Activated CD4-positive, CD25-positive, alpha-beta regulatory T cell treated with anti-CD3 and anti-CD28 coated beads, Interleukin-2, amount 50 U/mL, for 72 hours (primary cell): ENCODE results near the gene ANKRD40CL.
"Not testable (repeated sequence)": the region's sequence is repeated elsewhere in the genome, so short reads cannot be mapped to it uniquely, and the experiment has no call there.

Source experiments
- DNase-seq: peaks from one replicate; pipeline ENCODE4 v3.0.0; 2021

ANKRD40CL gene, protein sequence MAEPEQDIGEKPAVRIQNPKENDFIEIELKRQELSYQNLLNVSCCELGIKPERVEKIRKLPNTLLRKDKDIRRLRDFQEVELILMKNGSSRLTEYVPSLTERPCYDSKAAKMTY

DNA sequence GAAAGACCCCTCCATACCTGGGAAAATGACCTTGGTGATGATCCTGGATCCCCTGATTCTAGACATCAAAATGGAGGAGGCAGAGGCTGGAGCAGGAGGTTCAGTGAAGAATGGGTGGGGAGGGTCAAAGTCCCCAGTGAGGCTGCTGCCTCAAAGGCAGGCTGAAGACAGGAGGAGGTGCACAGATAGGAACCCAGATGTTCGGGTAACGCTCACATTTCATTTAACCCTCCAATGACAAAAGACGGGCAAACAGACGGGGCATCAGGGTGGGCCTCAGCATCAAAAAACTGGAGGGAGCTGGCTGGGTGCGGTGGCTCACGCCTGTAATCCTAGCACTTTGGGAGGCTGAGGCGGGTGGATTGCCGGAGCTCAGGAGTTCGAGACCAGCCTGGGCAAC lies at the start of gene ANKRD40CL:
ANKRD40CL (minus strand) TSS at position 73 of the 400 bp plus-strand sequence. CDS start 605 bp downstream, outside the sequence.
- no peak for DNase-seq

DNA sequence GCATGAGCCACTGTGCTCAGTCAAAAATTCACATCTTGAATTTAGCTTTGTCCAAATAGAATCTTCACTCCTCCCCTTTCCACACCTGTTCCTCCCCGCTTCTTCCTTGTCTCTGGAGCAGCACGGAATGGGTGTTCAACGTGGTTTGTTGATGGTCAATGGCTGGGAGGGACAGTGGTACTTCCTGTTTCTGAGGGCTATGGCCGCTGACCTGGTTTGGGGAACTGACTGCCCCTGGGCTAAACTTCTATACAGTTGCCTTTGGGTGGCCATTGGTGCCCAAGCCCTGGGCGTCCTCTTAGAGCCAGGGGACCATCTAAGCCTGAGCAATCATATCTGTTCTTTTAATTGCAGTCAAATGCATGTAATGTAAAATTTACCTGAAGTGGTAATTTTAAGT lies 49.0 kb upstream of the ANKRD40CL start:
- DNase-seq = no peak

DNA sequence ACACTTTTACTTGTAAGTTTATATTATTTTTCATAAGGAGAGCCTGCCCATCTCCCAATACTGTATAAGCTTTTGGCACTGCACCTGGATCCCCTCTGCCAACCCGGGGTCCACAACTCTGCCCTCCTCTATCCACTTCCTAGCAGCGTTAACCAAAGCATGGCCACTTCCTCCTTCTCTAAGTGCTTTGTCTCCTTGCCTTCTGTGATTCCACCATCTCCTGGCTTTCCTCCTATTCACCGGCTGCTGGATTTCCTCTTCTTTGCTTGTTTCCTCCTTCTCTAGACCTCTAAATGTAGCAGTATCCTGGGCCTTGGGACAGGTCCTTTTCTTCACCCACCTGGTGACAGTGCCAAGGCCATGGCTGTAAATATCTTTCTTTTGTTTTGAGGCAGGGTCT lies 48.1 kb upstream of the ANKRD40CL start:
- DNase-seq = no peak

DNA sequence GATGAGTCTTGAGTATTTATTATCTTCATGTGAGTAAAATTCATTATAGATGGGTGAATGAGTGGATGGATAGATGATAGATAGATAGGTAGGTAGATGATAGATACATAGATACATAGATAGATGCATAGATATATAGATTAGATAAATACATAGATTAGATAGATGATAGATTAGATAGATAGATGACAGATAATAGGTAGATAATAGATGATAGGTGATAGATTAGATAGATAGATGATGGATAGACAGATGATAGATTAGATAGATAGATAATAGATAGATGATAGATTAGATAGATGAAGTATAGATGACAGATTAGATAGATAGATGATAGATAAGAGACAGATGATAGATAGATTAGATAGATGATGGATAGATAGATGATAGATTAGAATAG lies 46.3 kb upstream of the ANKRD40CL start:
- no peak for DNase-seq

DNA sequence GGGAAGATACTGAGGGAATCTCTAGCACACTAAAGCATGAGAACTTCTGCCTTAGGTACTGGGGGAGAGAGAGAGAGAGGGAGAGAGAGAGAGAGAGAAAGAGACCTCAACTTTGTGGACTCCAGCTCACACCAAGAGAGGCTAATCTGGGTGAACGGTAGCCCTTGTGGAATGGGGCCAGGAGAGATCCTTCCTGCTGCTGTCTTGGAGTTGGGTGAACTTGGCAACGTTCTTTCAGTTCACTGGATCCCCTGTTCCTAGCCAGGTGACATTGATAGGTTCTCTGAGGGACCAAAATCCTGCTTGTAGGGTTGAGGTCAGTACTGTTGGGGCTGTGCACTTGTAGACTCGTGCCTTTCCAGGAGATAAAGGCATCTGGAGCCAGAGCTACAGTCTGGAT lies 41.6 kb upstream of the ANKRD40CL start:
- DNase-seq = no peak

DNA sequence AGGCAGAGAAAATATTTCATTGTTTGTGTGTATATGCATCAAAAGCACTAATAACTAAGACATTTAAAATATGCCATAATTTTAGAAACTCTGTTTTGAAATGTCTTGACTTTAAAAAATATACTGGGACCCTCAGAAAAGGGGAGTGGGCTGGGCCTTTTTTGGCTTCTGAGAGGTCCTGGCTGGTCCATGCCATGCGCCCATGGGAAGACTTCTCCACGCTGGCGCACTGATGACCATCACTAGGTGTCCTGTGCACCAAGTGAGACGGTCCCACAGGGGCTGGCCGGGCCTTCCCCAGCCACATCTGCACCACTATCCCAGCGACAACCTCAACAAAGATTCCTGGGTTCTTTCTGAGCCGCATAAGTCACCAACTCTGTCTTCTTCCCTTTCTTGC lies 41.1 kb upstream of the ANKRD40CL start:
- no peak for DNase-seq

DNA sequence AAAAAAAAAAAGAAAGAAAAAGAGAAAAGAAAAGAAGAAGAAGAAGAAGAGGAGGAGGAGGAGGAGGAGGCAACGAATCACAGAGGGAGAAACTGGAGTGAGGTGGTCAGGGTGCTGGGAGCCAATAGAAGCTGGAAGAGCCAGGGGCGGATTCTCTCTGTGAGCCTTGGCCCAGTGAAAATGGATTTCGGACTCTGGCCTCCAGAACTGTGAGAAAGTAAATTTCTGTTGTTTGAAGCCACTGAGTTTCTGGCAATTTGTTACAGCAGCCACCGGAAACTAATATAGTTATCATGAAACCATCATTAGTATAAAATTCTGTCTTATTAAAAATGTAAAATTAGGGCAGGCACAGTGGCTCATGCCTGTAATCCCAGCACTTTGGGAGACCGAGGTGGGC lies 40.4 kb upstream of the ANKRD40CL start:
- no peak for DNase-seq

DNA sequence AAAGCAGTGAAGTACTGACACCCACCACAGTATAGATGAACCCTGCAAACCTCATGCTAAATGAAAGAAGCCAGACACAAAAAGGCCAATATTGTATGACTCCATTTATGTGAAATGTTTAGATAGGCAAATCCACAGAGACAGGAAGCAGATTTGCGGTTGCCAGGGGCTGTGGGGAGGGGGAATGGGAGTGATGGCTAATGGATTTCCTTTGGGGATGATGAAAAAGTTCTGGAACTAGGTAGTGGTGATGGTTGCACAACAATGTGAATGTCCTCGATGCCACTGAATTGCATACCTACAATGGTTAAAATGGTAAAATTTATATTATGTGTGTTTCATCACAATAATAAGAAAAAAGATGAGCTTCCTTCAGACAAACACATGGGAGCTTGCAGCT lies 39.7 kb upstream of the ANKRD40CL start:
- DNase-seq = no peak

DNA sequence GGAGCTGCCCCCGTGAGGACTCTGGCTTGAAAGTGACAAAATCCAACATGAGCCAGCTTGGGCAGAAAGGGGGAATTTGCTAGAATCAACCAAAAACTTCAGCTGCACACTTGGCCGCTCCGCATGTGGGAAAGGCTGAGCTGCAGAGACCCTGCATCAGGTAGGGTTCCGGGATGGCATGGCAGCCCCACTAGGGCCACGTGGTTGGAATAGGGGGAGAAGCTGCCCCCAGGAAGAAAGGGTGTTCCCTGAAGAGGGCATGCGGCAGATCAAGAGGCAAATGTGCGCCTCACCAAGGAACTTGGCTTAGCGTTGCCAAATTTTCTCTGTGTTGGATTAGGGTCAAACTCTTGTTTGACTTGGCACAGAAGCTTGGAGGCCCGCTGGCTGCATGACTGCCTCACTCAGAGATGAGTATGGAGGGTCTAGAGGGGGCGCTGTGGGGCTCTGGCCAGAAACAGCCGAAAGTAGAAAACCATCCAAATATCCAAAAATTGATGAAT lies 38.9 kb upstream of the ANKRD40CL start:
- no peak for DNase-seq

DNA sequence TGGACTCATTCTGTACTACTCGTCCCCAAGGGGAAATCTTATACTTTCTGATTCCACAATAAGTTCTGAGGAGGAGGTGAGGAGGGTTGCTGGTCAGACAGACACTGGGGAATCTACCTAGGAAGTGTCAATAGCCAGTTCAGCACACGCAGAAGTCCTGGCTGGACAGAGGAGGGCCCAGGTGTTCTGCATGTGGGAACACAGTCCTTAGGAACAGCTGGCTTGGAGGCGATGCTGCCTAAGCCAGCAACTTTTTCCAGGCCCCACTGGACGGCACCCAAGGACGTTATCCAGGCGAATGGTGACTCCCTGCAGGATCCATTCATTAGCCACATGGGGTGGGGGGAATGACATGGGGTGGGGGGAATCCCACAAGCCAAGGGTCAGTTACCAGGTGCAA lies 38.2 kb upstream of the ANKRD40CL start:
- DNase-seq = no peak

DNA sequence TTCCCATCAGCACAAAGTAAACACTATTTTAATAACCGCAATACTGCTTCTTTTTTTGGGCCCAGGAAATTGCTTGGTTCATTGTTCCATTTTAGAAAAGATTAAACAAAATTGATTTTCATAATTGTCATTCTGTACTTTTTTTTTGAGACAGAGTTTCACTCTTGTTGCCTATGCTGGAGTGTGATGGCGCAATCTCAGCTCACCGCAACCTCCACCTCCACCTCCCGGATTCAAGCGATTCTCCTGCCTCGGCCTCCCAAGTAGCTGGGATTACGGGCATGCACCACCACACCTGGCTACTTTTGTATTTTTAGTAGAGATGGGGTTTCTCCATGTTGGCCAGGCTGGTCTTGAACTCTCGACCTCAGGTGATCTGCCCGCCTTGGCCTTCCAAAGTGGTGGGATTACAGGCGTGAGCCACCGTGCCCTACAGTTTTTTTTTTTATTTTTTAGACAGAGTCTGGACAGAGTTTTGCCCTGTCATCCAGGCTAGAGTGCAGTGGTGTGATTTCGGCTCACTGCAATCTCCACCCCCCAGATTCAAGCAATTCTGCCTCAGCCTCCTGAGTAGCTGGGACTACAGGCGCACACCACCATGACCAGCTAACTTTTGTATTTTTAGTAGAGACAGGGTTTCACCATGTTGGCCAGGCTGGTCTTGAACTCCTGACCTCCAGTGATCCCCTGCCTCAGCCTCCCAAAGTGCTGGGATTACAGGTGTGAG lies 37.6 kb upstream of the ANKRD40CL start:
- DNase-seq = not testable (repeated sequence)

DNA sequence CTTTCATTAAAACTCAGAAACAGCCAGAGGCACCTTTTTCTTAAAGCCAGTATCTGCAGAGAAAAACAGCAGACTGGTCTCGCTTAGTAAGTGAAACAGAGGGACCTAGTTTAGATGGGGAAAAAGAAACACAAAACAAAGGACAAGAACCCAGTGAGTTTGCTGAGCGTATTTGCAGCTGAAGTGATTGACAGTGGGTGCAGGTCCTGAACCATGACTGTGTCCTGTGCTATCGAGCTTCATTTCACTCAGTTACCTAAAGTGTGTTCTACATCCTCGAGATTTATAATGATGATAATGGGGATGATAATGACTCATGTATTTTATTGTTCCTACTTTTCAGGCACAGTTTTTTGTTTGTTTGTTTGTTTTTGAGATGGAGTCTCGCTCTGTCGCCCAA lies 36.4 kb upstream of the ANKRD40CL start:
- no peak for DNase-seq

DNA sequence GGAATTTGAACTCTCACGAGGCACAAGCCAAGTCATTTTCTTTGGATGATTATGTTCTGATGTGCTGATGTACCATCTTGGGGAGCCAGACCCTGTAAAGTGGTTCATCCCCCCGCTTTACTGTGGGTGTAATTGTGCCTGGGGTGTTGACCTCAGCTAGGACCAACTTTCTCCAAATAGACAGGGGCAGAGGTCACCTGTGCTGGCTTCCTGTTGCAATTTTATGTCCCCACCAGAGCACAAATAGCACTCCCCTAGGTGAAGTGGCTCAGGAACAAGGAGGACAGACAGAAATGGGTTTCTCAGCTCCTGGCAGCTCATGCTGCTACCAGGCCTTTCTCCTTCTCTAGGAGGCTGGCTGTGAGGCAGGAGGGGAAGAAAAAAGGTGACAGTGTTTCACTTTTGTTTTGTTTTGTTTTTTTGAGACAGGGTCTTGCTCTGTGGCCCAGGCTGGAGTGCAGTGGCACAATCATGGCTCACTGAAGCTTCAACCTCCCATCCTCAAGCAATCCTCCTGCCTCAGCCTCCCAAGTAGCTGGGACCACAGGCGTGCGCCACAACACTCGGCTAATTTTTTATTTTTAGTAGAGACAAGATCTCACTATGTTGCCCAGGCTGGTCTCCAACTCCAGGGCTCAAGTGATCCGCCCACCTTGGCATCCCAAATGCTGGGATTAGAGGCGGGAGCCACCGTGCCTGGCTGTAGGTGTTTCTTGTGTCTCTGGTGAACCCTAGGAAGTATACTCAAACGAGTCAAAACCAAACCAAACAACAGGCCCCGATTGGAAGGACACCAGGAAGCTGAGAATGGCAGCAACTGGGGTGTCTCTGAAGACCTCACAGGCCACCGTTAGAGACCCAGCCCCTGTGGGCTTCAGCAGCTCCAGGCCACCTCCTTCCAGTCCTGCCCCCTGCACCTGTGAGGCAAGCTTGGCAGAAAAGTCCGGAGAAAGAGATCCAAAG lies 35.6 kb upstream of the ANKRD40CL start:
- DNase-seq = no peak

DNA sequence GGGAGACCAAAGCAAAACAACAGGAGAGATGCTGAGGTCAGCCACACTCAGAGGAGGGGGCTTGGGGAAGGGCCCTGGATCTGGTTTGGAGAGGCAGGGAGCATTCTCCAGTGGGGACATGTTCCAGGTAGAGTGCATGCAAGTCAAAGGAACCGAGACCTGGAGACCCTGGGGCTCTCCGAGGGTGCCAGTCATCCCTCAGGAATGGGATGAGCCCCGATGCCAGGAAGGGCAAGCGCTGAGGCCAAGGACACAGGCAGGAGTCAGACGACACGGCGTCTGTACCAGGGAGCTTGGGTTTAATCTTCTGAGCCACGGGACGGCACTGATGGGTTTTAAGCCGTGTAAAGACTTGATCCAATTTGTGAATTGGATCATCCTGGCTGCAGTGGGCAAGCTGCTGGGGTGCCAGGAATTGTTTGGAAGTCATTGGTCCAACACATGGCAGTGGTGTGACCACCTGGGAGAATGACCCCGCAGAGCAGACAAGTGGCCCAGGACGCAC lies 32.9 kb upstream of the ANKRD40CL start:
- no peak for DNase-seq

DNA sequence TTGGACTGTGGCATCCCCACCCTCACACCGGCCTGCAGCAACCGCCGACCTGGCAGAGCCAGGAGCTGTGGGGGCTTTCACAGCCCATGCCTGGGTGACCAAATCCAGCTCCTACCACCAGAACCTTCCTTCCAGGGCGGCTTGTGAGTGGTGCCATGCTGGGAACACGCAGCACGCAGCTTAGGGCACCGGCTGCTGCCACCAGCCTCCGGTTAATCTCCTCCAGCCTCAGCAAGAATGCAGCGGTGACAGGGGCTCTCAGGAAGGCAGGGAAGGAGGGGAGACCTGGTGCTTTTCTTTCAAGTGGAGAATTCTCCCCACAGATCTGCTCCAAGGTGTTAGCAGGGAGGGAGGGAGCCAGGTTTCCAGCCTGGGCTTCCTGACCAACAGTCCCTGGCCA lies 32.3 kb upstream of the ANKRD40CL start:
- DNase-seq = no peak

DNA sequence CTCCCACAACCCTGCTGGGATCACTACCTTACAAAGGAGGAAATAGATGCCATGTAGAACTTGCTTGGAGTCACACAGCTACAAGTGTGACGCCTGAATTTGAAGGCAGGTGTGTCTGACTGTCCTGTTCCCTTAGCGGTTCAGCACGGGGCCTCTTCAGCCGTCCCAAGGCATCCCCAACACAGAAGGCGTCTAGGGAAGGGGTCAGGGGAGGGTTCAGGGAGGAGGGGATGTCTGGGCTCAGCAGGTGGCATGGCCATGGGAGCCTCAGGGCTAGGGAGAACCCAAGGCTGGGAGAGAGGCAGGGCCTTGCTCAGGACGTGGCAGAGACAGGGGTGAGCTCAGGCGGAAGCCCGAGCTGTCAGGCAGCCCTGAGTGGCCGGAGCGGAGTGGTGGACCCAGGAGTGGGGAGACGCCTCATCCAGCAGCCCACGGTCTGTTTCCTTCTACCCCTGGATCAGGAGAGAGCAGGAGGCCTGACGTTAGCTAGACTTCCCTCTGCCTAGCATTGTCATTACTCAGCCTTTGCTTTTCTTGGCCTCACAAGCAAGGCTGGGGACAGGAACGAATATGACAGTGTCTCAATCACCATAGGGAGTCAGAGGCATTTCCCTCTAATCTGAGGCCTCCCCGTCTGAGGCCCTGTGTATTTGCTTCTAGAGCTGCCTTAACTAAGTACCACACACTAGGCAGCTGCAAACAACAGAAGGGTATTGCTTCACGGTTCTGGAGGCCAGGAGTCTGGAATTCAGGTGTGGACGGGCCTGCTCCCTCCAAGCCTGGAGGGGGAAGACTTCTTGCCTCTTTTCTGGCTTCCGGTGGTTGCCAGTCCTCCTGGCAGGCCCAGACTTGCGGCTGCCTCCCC lies 31.3 kb upstream of the ANKRD40CL start:
- no peak for DNase-seq

DNA sequence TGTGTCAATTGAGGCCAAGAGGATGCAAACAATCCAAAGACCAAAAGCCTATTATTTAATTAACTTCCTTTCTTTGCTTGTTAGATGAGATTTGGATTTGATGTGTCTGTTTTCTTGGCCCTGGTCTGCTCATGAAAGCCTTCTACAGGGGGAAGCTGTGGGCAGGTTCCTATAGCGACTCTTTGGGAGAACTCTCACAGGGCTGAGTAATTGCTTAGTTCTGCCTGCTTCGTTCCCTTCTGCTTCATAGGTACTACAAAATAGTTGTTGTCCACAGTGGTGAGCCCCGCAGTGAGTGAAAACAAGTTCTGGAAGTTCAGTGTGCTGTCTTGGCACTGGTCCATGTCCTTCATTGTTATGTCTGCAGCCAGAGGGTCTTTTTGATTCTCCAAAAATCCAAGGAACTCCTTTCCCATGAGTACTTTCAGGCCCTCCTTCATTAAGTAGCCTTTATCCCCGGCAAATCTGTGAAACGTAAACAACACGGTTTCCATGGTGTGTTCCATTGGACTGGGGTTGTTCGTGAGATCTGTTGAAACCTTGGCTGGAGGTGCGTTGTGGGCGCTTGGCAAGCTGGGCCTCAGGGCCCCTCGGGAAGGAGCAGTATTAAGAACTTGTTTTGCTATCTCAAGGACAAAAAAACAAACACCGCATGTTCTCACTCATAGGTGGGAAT lies 30.0 kb upstream of the ANKRD40CL start:
- no peak for DNase-seq

DNA sequence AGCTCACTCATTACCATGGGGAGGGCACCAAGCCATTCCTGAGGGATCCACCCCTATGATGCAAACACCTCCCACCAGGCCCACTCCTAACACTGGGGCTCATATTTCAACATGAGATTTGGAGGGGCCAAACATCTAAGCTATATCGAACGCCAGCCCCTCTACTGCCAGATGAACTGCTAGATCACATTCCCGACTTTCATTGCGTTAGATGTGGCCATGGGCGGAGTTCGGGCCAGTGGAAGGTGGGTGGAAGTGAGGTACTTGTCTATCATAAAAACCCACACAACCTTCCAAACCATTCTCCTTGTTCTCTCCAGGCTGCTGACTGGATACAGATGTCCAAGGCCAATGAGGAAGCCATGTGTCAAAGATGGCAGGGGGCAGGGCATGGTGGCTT lies 27.0 kb upstream of the ANKRD40CL start:
- DNase-seq = no peak

DNA sequence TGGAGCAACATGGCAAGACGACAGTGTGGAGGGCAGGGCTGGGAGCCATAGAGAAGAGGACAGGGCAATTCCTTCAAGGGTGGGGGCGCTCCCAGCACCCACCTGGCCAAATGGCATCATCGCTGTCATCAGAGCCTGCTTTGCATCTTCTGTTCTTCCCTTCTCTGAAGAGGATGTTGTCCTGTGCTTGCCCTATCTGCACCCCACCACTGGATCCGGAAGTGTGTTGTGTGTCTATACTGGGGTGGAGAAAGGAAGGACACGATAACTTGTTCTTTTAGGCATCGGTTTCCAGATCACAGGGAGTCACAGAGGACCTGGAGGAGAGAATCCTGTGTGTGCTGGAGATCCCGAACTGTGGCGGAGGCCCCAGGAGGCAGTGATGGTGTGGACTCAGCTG lies 25.7 kb upstream of the ANKRD40CL start:
- no peak for DNase-seq

DNA sequence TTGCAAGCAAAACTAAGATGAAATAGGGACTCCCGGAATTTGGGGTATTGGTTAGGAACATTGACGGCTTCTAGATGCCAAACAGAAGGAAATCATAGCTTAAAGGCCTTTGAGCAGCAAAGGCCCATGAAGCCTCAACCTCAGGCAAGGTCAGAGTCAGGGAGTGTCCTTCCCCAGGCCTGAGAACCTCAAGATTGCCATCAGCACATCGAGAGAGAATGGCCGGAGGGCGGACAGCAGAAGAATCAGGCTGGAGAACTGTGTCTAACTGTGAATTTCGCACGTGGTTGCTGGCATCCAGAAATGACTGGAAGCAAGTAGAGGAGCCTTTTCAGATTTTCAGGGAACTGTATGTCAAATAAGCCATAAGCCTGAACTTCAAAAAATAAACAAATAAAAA lies 24.8 kb upstream of the ANKRD40CL start:
- DNase-seq = no peak

DNA sequence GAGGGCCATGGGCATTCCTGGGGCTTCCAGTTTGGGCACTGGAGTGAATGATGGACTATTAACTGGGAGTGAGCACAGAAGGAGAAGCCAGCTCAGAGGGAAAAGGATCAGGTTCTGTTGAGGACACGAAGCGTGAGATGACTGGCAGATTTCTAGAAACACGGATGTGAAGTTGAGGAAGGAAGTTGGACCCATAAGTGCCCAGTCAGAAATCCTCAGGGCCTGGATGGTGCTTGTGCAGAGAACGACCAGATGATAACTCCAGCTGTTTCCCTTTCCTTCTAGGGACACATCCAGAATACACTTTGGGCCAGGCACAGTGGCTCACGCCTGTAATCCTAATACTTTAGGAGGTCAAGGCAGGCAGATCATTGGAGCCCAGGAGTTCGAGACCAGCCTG lies 23.3 kb upstream of the ANKRD40CL start:
- DNase-seq = no peak

DNA sequence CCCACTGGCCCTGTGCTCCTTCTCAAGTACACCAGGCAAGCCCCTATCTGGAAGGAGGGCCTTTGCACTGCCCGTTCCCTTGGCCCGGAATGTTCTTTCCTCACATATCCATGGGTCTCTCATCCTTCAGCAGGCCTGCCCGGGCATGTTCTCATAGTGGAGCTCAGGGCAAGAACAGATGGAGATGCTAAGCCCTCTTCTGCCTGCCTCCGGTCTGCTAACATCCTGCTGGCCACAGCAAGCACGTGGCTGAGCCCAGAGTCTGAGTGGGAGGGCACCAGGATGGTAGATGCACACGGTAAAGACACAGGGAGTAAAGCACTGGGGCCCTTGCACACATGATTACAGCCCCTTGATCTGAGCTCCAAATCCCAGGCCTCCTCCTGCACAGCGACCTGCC lies 19.8 kb upstream of the ANKRD40CL start:
- no peak for DNase-seq
